Suprapubic skin (tissue), 4 donors: ENCODE data around the gene ITPA. TPM values are rescaled to one million over a fixed set of nuclear protein-coding genes. Genes with fewer than 3 reads are reported as not detected.

ENCODE experiments used
- DNase-seq, 2 donors: peaks; one replicate each; pipeline ENCODE4 v3.0.0-alpha.2; 2019; ENCODE audit warnings: low spot score in 2 of 2
- H3K27ac ChIP-seq: fragments of 200-600 bp; sonication (generic); one replicate; pipeline ENCODE4 v1.5.1; 2019
- H3K27me3 ChIP-seq: fragments of 200-600 bp; sonication (generic); one replicate; pipeline ENCODE4 v1.5.1; 2019
- H3K36me3 ChIP-seq: fragments of 200-600 bp; sonication (generic); one replicate; pipeline ENCODE4 v1.5.1; 2019
- H3K4me1 ChIP-seq: fragments of 200-600 bp; sonication (generic); one replicate; pipeline ENCODE4 v1.5.1; 2019
- H3K4me3 ChIP-seq: fragments of 200-600 bp; sonication (generic); one replicate; pipeline ENCODE4 v1.5.1; 2019; ENCODE audit warnings: mild to moderate bottlenecking
- H3K9me3 ChIP-seq: fragments of 200-600 bp; sonication (generic); one replicate; pipeline ENCODE4 v1.5.1; 2019
- EP300 ChIP-seq: sonication (generic); formaldehyde crosslinking; IDR thresholded peaks from one replicate; pipeline ENCODE4 v1.6.1; 2017; ENCODE audit warnings: antibody characterized with exemption
- POLR2A ChIP-seq, 2 donors: fragments of 450-650 bp; IDR thresholded peaks; one replicate each; pipeline ENCODE4 v1.6.1; 2017; ENCODE audit warnings: antibody characterized with exemption in 2 of 2, mild to moderate bottlenecking in 2 of 2, moderate library complexity in 2 of 2
- POLR2AphosphoS5 ChIP-seq, 3 donors: sonication (generic); formaldehyde crosslinking; IDR thresholded peaks; one replicate each; pipeline ENCODE4 v1.6.1; 2017; ENCODE audit warnings: antibody characterized with exemption in 3 of 3
- WGBS: methylation state at CpG from one replicate; pipeline ENCODE4 v1.1.5; 2018; 5-methylcytosine and 5-hydroxymethylcytosine counted together
- total RNA-seq, 4 donors: library from RNA; depleted of rRNA; stranded (reverse); fragments of >200 nt; gene quantifications; one replicate each; pipeline ENCODE4 v1.1.0, GENCODE V29; 2016
- TF ChIP-seq, protein P1 (sequence below), 2 donors: fragments of 200-600 bp in 1 of 2; fragments of 450-650 bp in 1 of 2; sonication (generic) in 1 of 2; IDR thresholded peaks; one replicate each; pipeline ENCODE4 v1.5.1; 2016 to 2019; ENCODE audit warnings: antibody characterized with exemption in 2 of 2, mild to moderate bottlenecking in 1 of 2, moderate library complexity in 1 of 2

ITPA gene
- total RNA-seq, 4 donors from 2014 or later, result 40.5 to 72.4 (median 53.6) TPM

DNA sequence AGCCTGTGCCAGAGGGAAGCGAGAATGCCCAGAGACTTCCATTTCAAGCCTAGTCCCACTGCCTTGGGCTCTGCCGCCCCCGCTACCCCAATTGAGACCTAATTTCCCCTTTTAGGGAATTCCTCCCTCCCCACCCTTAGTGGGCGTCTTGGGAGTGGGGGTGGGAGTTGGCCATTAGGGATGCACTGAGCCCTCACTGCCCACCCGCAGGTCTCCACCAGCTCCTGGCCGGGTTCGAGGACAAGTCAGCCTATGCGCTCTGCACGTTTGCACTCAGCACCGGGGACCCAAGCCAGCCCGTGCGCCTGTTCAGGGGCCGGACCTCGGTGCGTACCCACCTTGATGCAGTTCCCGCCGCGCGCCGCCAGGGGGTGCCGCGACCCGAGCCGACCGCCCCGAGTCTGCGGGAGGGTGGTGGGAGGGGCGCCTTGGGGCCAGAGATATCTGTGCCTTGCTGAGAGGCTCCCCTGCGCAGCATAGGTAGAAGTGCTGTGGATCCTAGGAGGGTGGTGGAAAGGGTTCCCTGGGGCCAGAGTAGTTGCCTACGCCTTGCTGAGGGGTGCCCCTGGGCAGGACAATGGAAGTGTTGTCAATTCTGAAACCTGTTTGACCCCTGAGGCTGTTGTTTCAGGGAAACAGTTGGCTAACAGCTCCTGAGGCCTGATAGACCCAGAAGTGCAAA lies 9.2 kb downstream of the ITPA start:
- Histone ChIP-seq H3K27me3 (no peaks in the 10 kb centered on the region), H3K36me3 (peaks cover 57% of the 10 kb centered on the region), H3K9me3 (no peaks in the 10 kb centered on the region), H3K27ac (peak overlapping the region; percentile 50), H3K4me3 (no peak overlapping the region), H3K4me1 (peaks cover 12% of the 10 kb centered on the region)
- peak in 1 of 2 donors; percentile 78 for DNase-seq
- TF ChIP-seq POLR2AphosphoS5 (IDR thresholded peaks at IDR 0.05), result no peak
- TF ChIP-seq, protein P1, sequence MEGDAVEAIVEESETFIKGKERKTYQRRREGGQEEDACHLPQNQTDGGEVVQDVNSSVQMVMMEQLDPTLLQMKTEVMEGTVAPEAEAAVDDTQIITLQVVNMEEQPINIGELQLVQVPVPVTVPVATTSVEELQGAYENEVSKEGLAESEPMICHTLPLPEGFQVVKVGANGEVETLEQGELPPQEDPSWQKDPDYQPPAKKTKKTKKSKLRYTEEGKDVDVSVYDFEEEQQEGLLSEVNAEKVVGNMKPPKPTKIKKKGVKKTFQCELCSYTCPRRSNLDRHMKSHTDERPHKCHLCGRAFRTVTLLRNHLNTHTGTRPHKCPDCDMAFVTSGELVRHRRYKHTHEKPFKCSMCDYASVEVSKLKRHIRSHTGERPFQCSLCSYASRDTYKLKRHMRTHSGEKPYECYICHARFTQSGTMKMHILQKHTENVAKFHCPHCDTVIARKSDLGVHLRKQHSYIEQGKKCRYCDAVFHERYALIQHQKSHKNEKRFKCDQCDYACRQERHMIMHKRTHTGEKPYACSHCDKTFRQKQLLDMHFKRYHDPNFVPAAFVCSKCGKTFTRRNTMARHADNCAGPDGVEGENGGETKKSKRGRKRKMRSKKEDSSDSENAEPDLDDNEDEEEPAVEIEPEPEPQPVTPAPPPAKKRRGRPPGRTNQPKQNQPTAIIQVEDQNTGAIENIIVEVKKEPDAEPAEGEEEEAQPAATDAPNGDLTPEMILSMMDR (IDR thresholded peaks at IDR 0.05), result peak; percentile 62 to 91
- TF ChIP-seq POLR2A (IDR thresholded peaks at IDR 0.05), result no peak
- WGBS, result 47% methylated on average over 19 of the region's 30 CpGs

DNA sequence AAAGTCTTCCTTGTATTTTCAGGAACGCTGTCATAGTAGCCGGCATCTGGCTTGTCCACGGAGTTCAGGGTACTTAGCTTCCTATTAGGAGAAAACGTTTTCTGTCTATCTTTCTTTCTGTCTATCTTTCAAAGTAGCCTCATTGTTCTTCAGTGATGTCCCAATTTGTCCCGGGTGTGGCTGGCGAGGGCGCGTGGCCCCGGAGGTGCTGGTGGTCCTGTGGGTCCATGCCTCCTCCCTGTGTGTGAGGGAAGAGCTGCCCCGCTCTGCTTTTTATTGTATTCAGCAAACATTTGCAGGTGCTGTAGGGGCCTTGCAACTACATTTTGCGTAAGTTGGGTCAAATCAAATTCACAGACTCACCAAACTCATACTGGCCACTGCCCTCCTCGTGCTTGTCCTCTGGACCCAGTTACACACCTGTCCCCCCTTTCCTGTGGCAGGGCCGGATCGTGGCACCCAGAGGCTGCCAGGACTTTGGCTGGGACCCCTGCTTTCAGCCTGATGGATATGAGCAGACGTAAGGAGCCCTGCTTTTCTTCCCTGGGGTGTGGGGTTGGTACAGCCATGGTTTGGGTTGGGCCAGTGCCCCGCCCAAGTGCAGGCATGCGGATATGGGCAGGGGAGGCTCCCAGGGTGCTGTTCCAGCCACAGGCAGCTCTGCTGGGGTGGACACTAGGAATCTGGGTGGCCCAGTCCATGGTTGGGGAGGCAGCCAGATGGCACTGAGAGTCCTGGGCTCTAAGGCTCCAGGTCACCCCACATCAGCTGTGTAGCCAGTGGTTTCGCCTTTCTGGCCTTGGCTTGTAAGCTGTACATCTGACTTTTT lies 12.3 kb downstream of the ITPA start:
- DNase-seq, result no peak
- Histone ChIP-seq H3K9me3 (no peaks in the 10 kb centered on the region), H3K36me3 (peaks cover 43% of the 10 kb centered on the region), H3K4me3 (no peak overlapping the region), H3K27ac (no peak overlapping the region), H3K4me1 (peaks cover 12% of the 10 kb centered on the region), H3K27me3 (no peaks in the 10 kb centered on the region)
- no peak for TF ChIP-seq POLR2AphosphoS5 (IDR thresholded peaks at IDR 0.05)
- TF ChIP-seq, protein P1 (IDR thresholded peaks at IDR 0.05), result no peak
- no peak for TF ChIP-seq EP300
- TF ChIP-seq POLR2A (IDR thresholded peaks at IDR 0.05), result no peak
- 73% methylated on average over 18 of the region's 18 CpGs for WGBS

DNA sequence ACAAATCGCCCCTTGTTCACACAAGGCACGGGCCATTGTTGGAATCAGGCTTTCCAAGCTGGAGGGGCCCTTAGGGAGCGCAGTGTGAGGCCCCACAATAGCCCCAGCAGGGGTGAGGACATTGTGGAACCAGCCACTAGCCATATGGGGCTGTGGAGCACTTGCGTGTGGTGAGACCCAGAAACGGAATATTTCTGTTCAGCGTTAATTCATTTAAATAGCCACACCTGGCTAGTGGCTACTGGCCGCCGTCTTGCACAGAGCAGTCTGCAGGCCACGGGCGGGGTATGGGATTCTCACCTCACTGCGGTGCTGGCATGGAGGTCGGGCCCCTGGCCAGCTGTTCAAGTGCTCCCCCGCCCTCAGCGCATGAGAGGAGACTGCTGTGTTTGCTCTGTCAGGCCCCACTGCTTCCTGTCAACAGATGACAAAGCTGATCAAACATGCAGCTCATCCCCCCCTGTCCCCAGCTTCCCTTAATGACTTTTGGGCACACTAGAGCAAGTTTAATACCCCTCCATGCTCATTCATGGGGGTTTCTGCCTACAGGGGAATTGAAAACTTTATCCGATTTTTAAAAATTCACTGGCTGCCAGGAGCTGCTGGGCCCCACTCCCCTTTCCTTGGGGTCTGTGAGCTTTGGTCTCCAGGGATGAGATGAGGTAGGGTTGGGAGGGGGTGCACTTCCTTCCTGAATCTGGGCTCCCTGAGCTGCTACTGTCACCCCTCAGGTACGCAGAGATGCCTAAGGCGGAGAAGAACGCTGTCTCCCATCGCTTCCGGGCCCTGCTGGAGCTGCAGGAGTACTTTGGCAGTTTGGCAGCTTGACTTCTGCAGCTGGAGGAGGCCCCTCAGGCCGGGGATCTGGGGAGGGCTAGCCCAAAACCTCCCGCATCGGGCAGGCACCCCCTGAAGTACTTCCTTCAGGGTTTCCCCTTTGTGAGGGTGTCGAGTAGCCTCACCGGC lies 13.6 kb downstream of the ITPA start:
- H3K27ac ChIP-seq, result no peak overlapping the region
- peaks cover 12% of the 10 kb centered on the region for H3K4me1 ChIP-seq
- H3K4me3 ChIP-seq, result no peak overlapping the region
- TF ChIP-seq POLR2A (IDR thresholded peaks at IDR 0.05), result no peak
- TF ChIP-seq, protein P1 (IDR thresholded peaks at IDR 0.05), result no peak
- TF ChIP-seq EP300, result no peak
- no peak for TF ChIP-seq POLR2AphosphoS5 (IDR thresholded peaks at IDR 0.05)
- peaks cover 38% of the 10 kb centered on the region for H3K36me3 ChIP-seq
- no peaks in the 10 kb centered on the region for H3K27me3 ChIP-seq
- no peaks in the 10 kb centered on the region for H3K9me3 ChIP-seq
- WGBS, result 66% methylated on average over 22 of the region's 25 CpGs
- no peak for DNase-seq

DNA sequence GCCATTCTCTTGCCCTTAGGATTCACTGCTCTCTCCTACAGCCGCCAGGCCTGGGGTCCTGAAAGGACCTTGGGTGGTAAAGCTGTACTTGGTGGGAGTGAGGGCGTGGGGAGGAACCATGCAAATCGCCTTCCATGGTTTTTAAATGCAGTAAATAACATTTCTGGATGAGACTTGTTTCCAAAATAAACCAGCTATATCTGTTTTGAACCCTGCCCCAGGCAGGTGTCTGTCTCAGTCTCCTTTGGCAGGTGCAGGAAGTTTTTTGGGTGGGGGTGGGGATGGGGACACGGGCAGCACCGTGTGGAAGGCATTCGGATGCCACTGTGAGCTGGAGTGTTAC lies 14.3 kb downstream of the ITPA start:
- H3K27ac ChIP-seq, result no peak overlapping the region
- peaks cover 38% of the 10 kb centered on the region for H3K36me3 ChIP-seq
- no peaks in the 10 kb centered on the region for H3K9me3 ChIP-seq
- 82% methylated on average over 6 of the region's 6 CpGs for WGBS
- H3K4me3 ChIP-seq, result no peak overlapping the region
- DNase-seq, result no peak
- no peaks in the 10 kb centered on the region for H3K27me3 ChIP-seq
- H3K4me1 ChIP-seq, result peaks cover 7% of the 10 kb centered on the region
- TF ChIP-seq POLR2A (IDR thresholded peaks at IDR 0.05) (no peak), EP300 (no peak), POLR2AphosphoS5 (IDR thresholded peaks at IDR 0.05) (no peak)
- TF ChIP-seq, protein P1 (IDR thresholded peaks at IDR 0.05), result no peak
